ENCODE results near the gene TSHR. TPM values are rescaled to one million over a fixed set of nuclear protein-coding genes. Genes with fewer than 3 reads are reported as not detected.

The TSHR gene
- polyA plus RNA-seq, 4 donors = 0.01 to 0.81 (median 0.12) TPM; not detected in 1

DNA sequence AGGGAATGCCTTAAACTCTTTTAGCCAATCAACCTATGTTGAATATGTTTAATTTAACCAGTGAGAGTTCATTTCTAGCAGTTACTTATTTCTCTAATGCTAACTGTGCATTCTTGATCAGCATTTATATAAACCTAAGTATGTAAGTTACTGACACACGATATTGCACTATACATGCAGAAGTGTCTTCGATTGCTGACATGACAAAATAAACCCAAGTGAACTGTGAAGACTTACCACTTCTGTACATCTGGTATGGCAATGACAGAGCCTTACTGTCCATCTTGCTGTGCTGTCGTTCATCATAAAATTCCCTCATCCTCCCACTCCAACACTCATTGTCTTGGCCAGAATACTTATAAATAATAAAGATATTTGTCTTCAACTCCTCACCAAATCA lies 131.8 kb downstream of the TSHR start:
- FAIRE-seq = no peak
- no peaks in the 10 kb centered on the region for H3K4me1 ChIP-seq (ENCODE audit: control insufficient read depth in 3 of 3, insufficient read depth in 2 of 3, low read depth in 1 of 3, low read length in 2 of 3)

GRCh38 chr14:81091139-81091538 lies 135.7 kb downstream of the TSHR start:
- DNase-seq (no peak), FAIRE-seq (no peak)
- H3K4me1 ChIP-seq (ENCODE audit: control insufficient read depth in 3 of 3, insufficient read depth in 2 of 3, low read depth in 1 of 3, low read length in 2 of 3) = no peaks in the 10 kb centered on the region
- H3K27ac ChIP-seq (ENCODE audit: low read depth in 1 of 3, low read length in 2 of 3) = no peak overlapping the region
- no peak overlapping the region for H3K4me3 ChIP-seq (ENCODE audit: low read depth in 1 of 3, low read length in 3 of 3)
- H3K36me3 ChIP-seq (ENCODE audit: control insufficient read depth in 3 of 3, insufficient read depth in 2 of 3, low read depth in 1 of 3, low read length in 3 of 3) = no peaks in the 10 kb centered on the region
- H3K27me3 ChIP-seq (ENCODE audit: control insufficient read depth in 3 of 3, insufficient read depth in 3 of 3, low read length in 3 of 3) = no peaks in the 10 kb centered on the region
- H3K9me3 ChIP-seq (ENCODE audit: control insufficient read depth in 2 of 2, insufficient read depth in 1 of 2, low read depth in 1 of 2, low read length in 1 of 2) = no peaks in the 10 kb centered on the region

More for the DNA sequence above, 131.8 kb downstream of the TSHR start:
- DNase-seq = no peak
- H3K27me3 ChIP-seq (ENCODE audit: control insufficient read depth in 3 of 3, insufficient read depth in 3 of 3, low read length in 3 of 3) = no peaks in the 10 kb centered on the region
- H3K9me3 ChIP-seq (ENCODE audit: control insufficient read depth in 2 of 2, insufficient read depth in 1 of 2, low read depth in 1 of 2, low read length in 1 of 2) = no peaks in the 10 kb centered on the region
- no peaks in the 10 kb centered on the region for H3K36me3 ChIP-seq (ENCODE audit: control insufficient read depth in 3 of 3, insufficient read depth in 2 of 3, low read depth in 1 of 3, low read length in 3 of 3)
- H3K27ac ChIP-seq (ENCODE audit: low read depth in 1 of 3, low read length in 2 of 3) = no peak overlapping the region
- no peak overlapping the region for H3K4me3 ChIP-seq (ENCODE audit: low read depth in 1 of 3, low read length in 3 of 3)
- WGBS, 3 donors = 76 to 90% (median 90%) methylated on average over 3 of the region's 3 CpGs

GRCh38 chr14:81091660-81092059 lies 136.2 kb downstream of the TSHR start:
- no peak overlapping the region for H3K4me3 ChIP-seq (ENCODE audit: low read depth in 1 of 3, low read length in 3 of 3)
- no peaks in the 10 kb centered on the region for H3K27me3 ChIP-seq (ENCODE audit: control insufficient read depth in 3 of 3, insufficient read depth in 3 of 3, low read length in 3 of 3)
- DNase-seq (no peak), FAIRE-seq (no peak)
- no peaks in the 10 kb centered on the region for H3K4me1 ChIP-seq (ENCODE audit: control insufficient read depth in 3 of 3, insufficient read depth in 2 of 3, low read depth in 1 of 3, low read length in 2 of 3)
- 68 to 88% (median 75%) methylated on average over 1 of the region's 1 CpG for WGBS, 3 donors
- H3K9me3 ChIP-seq (ENCODE audit: control insufficient read depth in 2 of 2, insufficient read depth in 1 of 2, low read depth in 1 of 2, low read length in 1 of 2) = no peaks in the 10 kb centered on the region
- H3K27ac ChIP-seq (ENCODE audit: low read depth in 1 of 3, low read length in 2 of 3) = no peak overlapping the region
- H3K36me3 ChIP-seq (ENCODE audit: control insufficient read depth in 3 of 3, insufficient read depth in 2 of 3, low read depth in 1 of 3, low read length in 3 of 3) = no peaks in the 10 kb centered on the region

DNA sequence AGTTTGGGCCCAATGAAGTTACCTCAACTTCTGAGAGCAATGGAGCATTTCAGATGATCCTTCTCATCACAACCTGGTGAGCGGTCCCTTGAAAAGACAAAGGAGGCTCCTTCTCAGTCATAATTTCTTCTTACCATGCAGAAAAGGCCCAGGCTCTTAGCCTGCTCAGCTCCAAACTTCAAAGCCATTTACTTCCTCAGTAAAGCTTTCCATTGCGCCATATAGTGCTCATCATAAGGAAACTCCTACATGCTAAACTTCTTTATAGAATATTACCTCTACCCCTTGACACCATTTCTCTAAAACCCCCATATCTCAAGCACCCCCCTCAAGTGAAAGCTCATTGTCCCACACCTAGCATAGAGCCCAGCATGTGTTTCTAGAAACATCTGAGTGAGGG lies 138.2 kb downstream of the TSHR start:
- no peaks in the 10 kb centered on the region for H3K27me3 ChIP-seq (ENCODE audit: control insufficient read depth in 3 of 3, insufficient read depth in 3 of 3, low read length in 3 of 3)
- no peak overlapping the region for H3K27ac ChIP-seq (ENCODE audit: low read depth in 1 of 3, low read length in 2 of 3)
- no peak overlapping the region for H3K4me3 ChIP-seq (ENCODE audit: low read depth in 1 of 3, low read length in 3 of 3)
- FAIRE-seq (no peak), DNase-seq (no peak)
- H3K4me1 ChIP-seq (ENCODE audit: control insufficient read depth in 3 of 3, insufficient read depth in 2 of 3, low read depth in 1 of 3, low read length in 2 of 3) = no peaks in the 10 kb centered on the region
- WGBS, 3 donors = 95 to 97% (median 96%) methylated on average over 2 of the region's 2 CpGs
- no peaks in the 10 kb centered on the region for H3K9me3 ChIP-seq (ENCODE audit: control insufficient read depth in 2 of 2, insufficient read depth in 1 of 2, low read depth in 1 of 2, low read length in 1 of 2)
- H3K36me3 ChIP-seq (ENCODE audit: control insufficient read depth in 3 of 3, insufficient read depth in 2 of 3, low read depth in 1 of 3, low read length in 3 of 3) = no peaks in the 10 kb centered on the region

- 97 to 100% (median 100%) methylated on average over 2 of the region's 2 CpGs for WGBS, 3 donors
- Histone ChIP-seq H3K27ac (ENCODE audit: low read depth in 1 of 3, low read length in 2 of 3) (no peak overlapping the region), H3K36me3 (ENCODE audit: control insufficient read depth in 3 of 3, insufficient read depth in 2 of 3, low read depth in 1 of 3, low read length in 3 of 3) (no peaks in the 10 kb centered on the region)
Measured at GRCh38 chr14:81095539-81095938, 140.1 kb downstream of the TSHR start.

GRCh38 chr14:81096656-81097055 lies 141.2 kb downstream of the TSHR start:
- 84 to 97% (median 93%) methylated on average over 3 of the region's 3 CpGs for WGBS, 3 donors
- Histone ChIP-seq H3K27ac (ENCODE audit: low read depth in 1 of 3, low read length in 2 of 3) (no peak overlapping the region), H3K27me3 (ENCODE audit: control insufficient read depth in 3 of 3, insufficient read depth in 3 of 3, low read length in 3 of 3) (no peaks in the 10 kb centered on the region), H3K36me3 (ENCODE audit: control insufficient read depth in 3 of 3, insufficient read depth in 2 of 3, low read depth in 1 of 3, low read length in 3 of 3) (no peaks in the 10 kb centered on the region), H3K9me3 (ENCODE audit: control insufficient read depth in 2 of 2, insufficient read depth in 1 of 2, low read depth in 1 of 2, low read length in 1 of 2) (no peaks in the 10 kb centered on the region), H3K4me1 (ENCODE audit: control insufficient read depth in 3 of 3, insufficient read depth in 2 of 3, low read depth in 1 of 3, low read length in 2 of 3) (no peaks in the 10 kb centered on the region), H3K4me3 (ENCODE audit: low read depth in 1 of 3, low read length in 3 of 3) (no peak overlapping the region)
- FAIRE-seq = no peak
- DNase-seq = no peak

More at GRCh38 chr14:81095539-81095938, 140.1 kb downstream of the TSHR start:
- DNase-seq (no peak), FAIRE-seq (no peak)
- no peak overlapping the region for H3K4me3 ChIP-seq (ENCODE audit: low read depth in 1 of 3, low read length in 3 of 3)
- no peaks in the 10 kb centered on the region for H3K27me3 ChIP-seq (ENCODE audit: control insufficient read depth in 3 of 3, insufficient read depth in 3 of 3, low read length in 3 of 3)
- H3K9me3 ChIP-seq (ENCODE audit: control insufficient read depth in 2 of 2, insufficient read depth in 1 of 2, low read depth in 1 of 2, low read length in 1 of 2) = no peaks in the 10 kb centered on the region
- H3K4me1 ChIP-seq (ENCODE audit: control insufficient read depth in 3 of 3, insufficient read depth in 2 of 3, low read depth in 1 of 3, low read length in 2 of 3) = no peaks in the 10 kb centered on the region

DNA sequence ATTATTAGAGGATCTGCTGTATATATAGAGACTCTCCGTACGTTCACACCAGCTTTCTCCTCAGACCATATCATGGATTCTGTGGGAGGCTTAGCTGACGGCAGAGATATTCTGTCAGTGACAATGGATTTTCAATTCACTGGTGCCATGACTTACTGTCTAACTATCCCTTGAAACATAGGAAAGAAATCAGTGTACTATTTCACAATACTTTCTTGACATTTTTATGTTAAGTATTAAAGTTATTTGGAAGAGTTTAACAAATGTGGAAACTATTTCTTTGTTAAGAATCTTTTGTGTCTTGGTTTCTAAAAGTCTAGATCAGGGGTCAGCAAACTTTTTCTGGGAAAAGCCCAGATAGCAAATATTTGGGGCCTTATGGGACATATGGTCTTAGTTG lies 146.8 kb downstream of the TSHR start:
- no peaks in the 10 kb centered on the region for H3K4me1 ChIP-seq (ENCODE audit: control insufficient read depth in 3 of 3, insufficient read depth in 2 of 3, low read depth in 1 of 3, low read length in 2 of 3)
- WGBS, 3 donors = 93 to 97% (median 94%) methylated on average over 3 of the region's 3 CpGs
- no peak overlapping the region for H3K4me3 ChIP-seq (ENCODE audit: low read depth in 1 of 3, low read length in 3 of 3)
- DNase-seq (no peak), FAIRE-seq (no peak)
- no peak overlapping the region for H3K27ac ChIP-seq (ENCODE audit: low read depth in 1 of 3, low read length in 2 of 3)
- H3K9me3 ChIP-seq (ENCODE audit: control insufficient read depth in 2 of 2, insufficient read depth in 1 of 2, low read depth in 1 of 2, low read length in 1 of 2) = no peaks in the 10 kb centered on the region
- H3K27me3 ChIP-seq (ENCODE audit: control insufficient read depth in 3 of 3, insufficient read depth in 3 of 3, low read length in 3 of 3) = no peaks in the 10 kb centered on the region
- H3K36me3 ChIP-seq (ENCODE audit: control insufficient read depth in 3 of 3, insufficient read depth in 2 of 3, low read depth in 1 of 3, low read length in 3 of 3) = no peaks in the 10 kb centered on the region

DNA sequence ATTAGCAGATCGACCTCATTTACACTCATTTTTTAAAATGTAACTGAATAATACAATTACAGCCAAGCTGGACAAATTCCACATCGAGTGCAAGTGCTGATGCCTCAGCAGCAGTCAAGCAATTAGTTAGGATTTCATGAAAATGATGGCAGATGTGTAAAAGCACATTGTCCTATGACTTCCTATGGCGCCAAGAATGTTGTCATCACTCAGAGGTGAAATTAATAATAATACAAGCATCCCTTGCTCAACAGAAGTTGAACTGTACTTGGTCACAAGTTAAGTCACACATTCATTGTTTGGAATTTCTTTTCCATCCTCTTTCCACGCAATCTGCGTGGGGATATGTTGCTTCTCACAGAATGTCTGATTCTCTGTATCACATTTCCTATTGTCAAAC lies 148.0 kb downstream of the TSHR start:
- WGBS, 3 donors = 82 to 87% (median 85%) methylated on average over 5 of the region's 5 CpGs
- H3K4me3 ChIP-seq (ENCODE audit: low read depth in 1 of 3, low read length in 3 of 3) = no peak overlapping the region
- H3K36me3 ChIP-seq (ENCODE audit: control insufficient read depth in 3 of 3, insufficient read depth in 2 of 3, low read depth in 1 of 3, low read length in 3 of 3) = no peaks in the 10 kb centered on the region
- H3K4me1 ChIP-seq (ENCODE audit: control insufficient read depth in 3 of 3, insufficient read depth in 2 of 3, low read depth in 1 of 3, low read length in 2 of 3) = no peaks in the 10 kb centered on the region
- H3K27ac ChIP-seq (ENCODE audit: low read depth in 1 of 3, low read length in 2 of 3) = no peak overlapping the region
- H3K9me3 ChIP-seq (ENCODE audit: control insufficient read depth in 2 of 2, insufficient read depth in 1 of 2, low read depth in 1 of 2, low read length in 1 of 2) = no peaks in the 10 kb centered on the region
- no peaks in the 10 kb centered on the region for H3K27me3 ChIP-seq (ENCODE audit: control insufficient read depth in 3 of 3, insufficient read depth in 3 of 3, low read length in 3 of 3)
- DNase-seq = no peak
- no peak for FAIRE-seq

- 68 to 93% (median 86%) methylated on average over 1 of the region's 1 CpG for WGBS, 3 donors
- Histone ChIP-seq H3K36me3 (ENCODE audit: control insufficient read depth in 3 of 3, insufficient read depth in 2 of 3, low read depth in 1 of 3, low read length in 3 of 3) (no peaks in the 10 kb centered on the region), H3K27ac (ENCODE audit: low read depth in 1 of 3, low read length in 2 of 3) (no peak overlapping the region), H3K27me3 (ENCODE audit: control insufficient read depth in 3 of 3, insufficient read depth in 3 of 3, low read length in 3 of 3) (no peaks in the 10 kb centered on the region), H3K4me1 (ENCODE audit: control insufficient read depth in 3 of 3, insufficient read depth in 2 of 3, low read depth in 1 of 3, low read length in 2 of 3) (no peaks in the 10 kb centered on the region), H3K4me3 (ENCODE audit: low read depth in 1 of 3, low read length in 3 of 3) (no peak overlapping the region), H3K9me3 (ENCODE audit: control insufficient read depth in 2 of 2, insufficient read depth in 1 of 2, low read depth in 1 of 2, low read length in 1 of 2) (no peaks in the 10 kb centered on the region)
- FAIRE-seq (no peak), DNase-seq (no peak)
Measured at GRCh38 chr14:81105378-81105777, 150.0 kb downstream of the TSHR start.
